B cell (primary cell): ENCODE data around the gene DHDH. TPM values are rescaled to one million over a fixed set of nuclear protein-coding genes. Genes with fewer than 3 reads are reported as not detected.
"Not testable (repeated sequence)": the region's sequence is repeated elsewhere in the genome, so short reads cannot be mapped to it uniquely, and the experiment has no call there.

Experiments
- ATAC-seq: fragments of 200-7000 bp; cut with Tn5 transposase; one replicate; pipeline ENCODE4 v1.10.0; 2021; ENCODE audit warnings: low read depth, mild to moderate bottlenecking, moderate number of reproducible peaks, moderate library complexity
- CTCF ChIA-PET: fragments of 350-600 bp; sonication (Branson Sonifier 250); formaldehyde crosslinking; loops from one replicate; lab custom pipeline; 2021; ENCODE audit warnings: antibody characterized with exemption, inconsistent platforms; lab: Charles Lee
- POLR2A ChIA-PET: fragments of 350-600 bp; sonication (Branson Sonifier 250); formaldehyde crosslinking; loops from one replicate; lab custom pipeline; 2021; ENCODE audit warnings: antibody characterized with exemption; lab: Charles Lee
- DNase-seq: peaks from one replicate; pipeline ENCODE4 v3.0.0; 2013
- H2AFZ ChIP-seq: 2 replicates; pipeline ENCODE4 v1.6.1; 2012; ENCODE audit warnings: mild to moderate bottlenecking, low read depth, low read length; ENCODE audit not compliant: insufficient read depth, poor library complexity, severe bottlenecking
- H3K27ac ChIP-seq, 2 donors: 1 replicate in 1 of 2; 2 replicates in 1 of 2; pipeline ENCODE4 v1.5.1; 2012 to 2013; ENCODE audit warnings: low read length in 2 of 2, mild to moderate bottlenecking in 2 of 2, moderate library complexity in 1 of 2
- H3K27me3 ChIP-seq, 4 experiments: fragments of 200-600 bp in 1 of 4; sonication (generic) in 1 of 4; replicated peaks in 1 of 4; 1 replicate in 2 of 4; 2 replicates in 2 of 4; pipeline versions ENCODE4 v1.6.1 to v1.7.0; 2013 to 2016; ENCODE audit warnings: low read length in 3 of 4, mild to moderate bottlenecking in 2 of 4, mixed read lengths in 1 of 4, moderate library complexity in 1 of 4; ENCODE audit not compliant: insufficient read depth in 4 of 4, control insufficient read depth in 3 of 4; ENCODE audit errors: control extremely low read depth in 1 of 4
- H3K36me3 ChIP-seq, 2 experiments: replicated peaks in 1 of 2; 1 replicate in 1 of 2; 2 replicates in 1 of 2; pipeline versions ENCODE4 v1.6.1 to v1.7.1; 2013; ENCODE audit warnings: low read length in 1 of 2; ENCODE audit not compliant: insufficient read depth in 2 of 2, control insufficient read depth in 1 of 2; ENCODE audit errors: control extremely low read depth in 1 of 2, extremely low read depth in 1 of 2
- H3K4me1 ChIP-seq, 2 donors: fragments of 200-600 bp in 1 of 2; sonication (generic) in 1 of 2; 1 replicate in 1 of 2; 2 replicates in 1 of 2; pipeline versions ENCODE4 v1.5.1 to v1.6.1; 2013 to 2017; ENCODE audit warnings: low read length in 2 of 2; ENCODE audit not compliant: control insufficient read depth in 2 of 2, insufficient read depth in 2 of 2
- H3K4me2 ChIP-seq: replicated peaks from 2 replicates; pipeline ENCODE3; 2012; ENCODE audit warnings: mild to moderate bottlenecking, low read depth, low read length; ENCODE audit not compliant: poor library complexity, severe bottlenecking
- H3K4me3 ChIP-seq, 5 experiments: fragments of 200-600 bp in 1 of 5; sonication (generic) in 1 of 5; 1 replicate in 3 of 5; 2 replicates in 2 of 5; pipeline versions ENCODE4 v1.5.1 to v1.7.0; 2011 to 2016; ENCODE audit warnings: low read length in 4 of 5, mild to moderate bottlenecking in 4 of 5, low read depth in 2 of 5, control low read depth in 1 of 5, moderate library complexity in 1 of 5; ENCODE audit not compliant: insufficient read depth in 1 of 5; ENCODE audit errors: control extremely low read depth in 1 of 5, extremely low read depth in 1 of 5
- H3K79me2 ChIP-seq: fragments of 200-600 bp; sonication (generic); one replicate; pipeline ENCODE4 v1.6.0; 2016; ENCODE audit warnings: low read length; ENCODE audit not compliant: control insufficient read depth, insufficient read depth
- H3K9ac ChIP-seq: fragments of 200-600 bp; sonication (generic); 2 replicates; pipeline ENCODE4 v1.6.1; 2017; ENCODE audit warnings: mild to moderate bottlenecking, low read length, moderate library complexity
- H3K9me3 ChIP-seq, 3 donors: one replicate each; pipeline versions ENCODE4 v1.6.1 to v1.7.1; 2013; ENCODE audit warnings: low read length in 2 of 3; ENCODE audit not compliant: control insufficient read depth in 2 of 3, insufficient read depth in 1 of 3; ENCODE audit errors: control extremely low read depth in 1 of 3
- H4K20me1 ChIP-seq: 2 replicates; pipeline ENCODE4 v1.6.0; 2012; ENCODE audit warnings: mild to moderate bottlenecking, low read length; ENCODE audit not compliant: insufficient read depth, control insufficient read depth, poor library complexity, severe bottlenecking
- H3K27ac Mint-ChIP-seq: one replicate; pipeline ENCODE4 v1.8.0; 2021; ENCODE audit warnings: mixed read lengths
- H3K27me3 Mint-ChIP-seq: one replicate; pipeline ENCODE4 v1.8.0; 2021; ENCODE audit warnings: mixed read lengths
- H3K4me1 Mint-ChIP-seq: one replicate; pipeline ENCODE4 v1.8.0; 2021; ENCODE audit warnings: mixed read lengths
- H3K4me3 Mint-ChIP-seq: one replicate; pipeline ENCODE4 v1.8.0; 2021; ENCODE audit warnings: mixed read lengths
- H3K9me3 Mint-ChIP-seq: one replicate; pipeline ENCODE4 v1.8.0; 2022; ENCODE audit warnings: mixed read lengths; ENCODE audit not compliant: insufficient read depth
- CTCF ChIP-seq: fragments of 200-600 bp; IDR thresholded peaks from one replicate; pipeline ENCODE4 v1.8.0; 2022; ENCODE audit warnings: antibody characterized with exemption, mild to moderate bottlenecking
- EZH2 ChIP-seq: IDR thresholded peaks from 2 replicates; pipeline ENCODE4 v1.6.1; 2012; ENCODE audit warnings: borderline replicate concordance, low read depth, mild to moderate bottlenecking, moderate library complexity, low read length; ENCODE audit not compliant: insufficient read depth, poor library complexity, severe bottlenecking
- WGBS: methylation state at CpG from one replicate; pipeline ENCODE4 v1.1.5; 2013; ENCODE audit warnings: missing lambda C conversion rate; ENCODE audit not compliant: insufficient coverage; 5-methylcytosine and 5-hydroxymethylcytosine counted together
- intact Hi-C: fragments of 100-400 bp; cut with micrococcal nuclease; formaldehyde crosslinking; loops from one replicate; pipeline ENCODE4 v1.10.0; 2022
- polyA plus RNA-seq: library from polyadenylated mRNA; depleted of rRNA; stranded (reverse); fragments of >200 nt; gene quantifications from 2 replicates; pipeline ENCODE4 v1.2.3, GENCODE V29; 2012
- total RNA-seq, 2 donors: library from RNA; stranded (reverse); fragments of 120-200 nt in 1 of 2; gene quantifications; 1 replicate in 1 of 2; 2 replicates in 1 of 2; pipeline versions ENCODE4 v1.2.3 to v1.2.4, GENCODE V29; 2013 to 2022

DHDH gene
- total and polyA plus RNA-seq, 2 donors (not counting 1 experiment from before 2014, with no cell fraction given): 0.64 to 0.82 TPM

GRCh38 chr19:48887861-48888612 is 45.5 kb upstream of the DHDH start:
- no peaks in the 10 kb centered on the region for H3K9me3 Mint-ChIP-seq
- Histone ChIP-seq H3K9ac (no peak overlapping the region), H3K4me2 (no peak overlapping the region), H4K20me1 (no peaks in the 10 kb centered on the region), H3K9me3 (no peaks in the 10 kb centered on the region), H3K36me3 (no peaks in the 10 kb centered on the region), H3K27me3 (peaks cover 0 to under 1% (median 0%) of the 10 kb centered on the region in 4 experiments), H3K4me1 (no peaks in the 10 kb centered on the region), H3K27ac (no peak overlapping the region), H2AFZ (no peak overlapping the region), H3K79me2 (no peaks in the 10 kb centered on the region), H3K4me3 (no peak overlapping the region)
- ATAC-seq (no peak), DNase-seq (no peak)
- WGBS: 96% methylated on average over 20 of the region's 21 CpGs
- ChIA-PET CTCF (interaction anchor here (0.6 kb wide), 1 partner anchor 52 kb away, joined by 3 read pairs; the partner anchor contains the start of gene HSD17B14), POLR2A (no interaction called here)
- intact Hi-C loops: no loop called here
- no peak overlapping the region for H3K27ac Mint-ChIP-seq
- H3K27me3 Mint-ChIP-seq: no peaks in the 10 kb centered on the region
- H3K4me1 Mint-ChIP-seq: peaks cover 11% of the 10 kb centered on the region
- TF ChIP-seq EZH2 (no peak), CTCF (no peak)
- no peak overlapping the region for H3K4me3 Mint-ChIP-seq

GRCh38 chr19:48889496-48889895 is 44.0 kb upstream of the DHDH start:
- not testable (repeated sequence) for H3K4me3 Mint-ChIP-seq
- POLR2A ChIA-PET: interaction anchor here (0.7 kb wide), 1 partner anchor 16 kb away, joined by 5 read pairs; no protein-coding TSS in a partner anchor
- no CpG with 5 or more reads among the region's 3 CpGs for WGBS

More at GRCh38 chr19:48889496-48889895, 44.0 kb upstream of the DHDH start:
- H3K79me2 ChIP-seq, H3K4me1 ChIP-seq, H3K27ac Mint-ChIP-seq, H3K9ac ChIP-seq, H3K27ac ChIP-seq, CTCF ChIA-PET, H4K20me1 ChIP-seq, DNase-seq, intact Hi-C loops, H3K4me2 ChIP-seq, H3K27me3 ChIP-seq, H3K27me3 Mint-ChIP-seq, H2AFZ ChIP-seq, H3K36me3 ChIP-seq, H3K4me3 ChIP-seq, H3K9me3 Mint-ChIP-seq, H3K9me3 ChIP-seq, ATAC-seq: not testable (repeated sequence)
- peaks cover 11% of the 10 kb centered on the region for H3K4me1 Mint-ChIP-seq
